HepG2 (cell line): ENCODE measurements around the gene BSG. TPM values are rescaled to one million over a fixed set of nuclear protein-coding genes. Genes with fewer than 3 reads are reported as not detected.
A peak's percentile ranks its signal among the peaks of the same experiment; 100 is the strongest.

Source experiments
- BRD4 ChIP-seq: sonication (generic); formaldehyde crosslinking; IDR thresholded peaks from 2 replicates; pipeline ENCODE4 v1.4.0; 2020; ENCODE audit warnings: missing genetic modification reagents
- CEBPB ChIP-seq: IDR thresholded peaks from 2 replicates; pipeline ENCODE4 v1.6.1; 2011; ENCODE audit warnings: low read depth, low read length, improper control_type of control experiment, borderline replicate concordance
- FOXK1 ChIP-seq: sonication (generic); formaldehyde crosslinking; IDR thresholded peaks from 2 replicates; pipeline ENCODE4 v1.4.0; 2020; ENCODE audit warnings: low read depth, missing genetic modification reagents, borderline replicate concordance
- GABPA ChIP-seq, 2 experiments: IDR thresholded peaks; 2 replicates each; pipeline ENCODE4 v1.6.1; 2011 to 2016; ENCODE audit warnings: low read depth in 2 of 2, low read length in 1 of 2, missing biosample characterization in 1 of 2, missing genetic modification characterization in 1 of 2
- GABPB1 ChIP-seq: IDR thresholded peaks from 2 replicates; pipeline ENCODE4 v1.6.1; 2016; ENCODE audit warnings: mild to moderate bottlenecking, missing genetic modification reagents, moderate library complexity, missing compliant biosample characterization
- HDAC1 ChIP-seq: sonication (generic); formaldehyde crosslinking; IDR thresholded peaks from 2 replicates; pipeline ENCODE4 v1.5.1; 2020; ENCODE audit warnings: mild to moderate bottlenecking, missing genetic modification reagents
- PHF20 ChIP-seq: sonication (generic); formaldehyde crosslinking; IDR thresholded peaks from 2 replicates; pipeline ENCODE4 v1.5.0; 2020; ENCODE audit warnings: mild to moderate bottlenecking, missing genetic modification reagents
- POLR2A ChIP-seq, 2 experiments: IDR thresholded peaks; 2 replicates each; pipeline ENCODE4 v1.6.1; 2011; ENCODE audit warnings: low read depth in 2 of 2, low read length in 2 of 2, mild to moderate bottlenecking in 1 of 2, moderate library complexity in 1 of 2; ENCODE audit not compliant: insufficient read depth in 1 of 2
- PTBP1 ChIP-seq: fragments of 200-400 bp; formaldehyde crosslinking; IDR thresholded peaks from 2 replicates; pipeline ENCODE4 v1.6.1; 2018; ENCODE audit warnings: low read length, low read depth; ENCODE audit not compliant: poor library complexity, severe bottlenecking
- RXRB ChIP-seq: IDR thresholded peaks from 2 replicates; pipeline ENCODE4 v1.6.1; 2016; ENCODE audit warnings: borderline replicate concordance, missing genetic modification reagents, missing compliant biosample characterization
- SMAD9 ChIP-seq: sonication (generic); formaldehyde crosslinking; IDR thresholded peaks from 2 replicates; pipeline ENCODE4 v1.5.1; 2020; ENCODE audit warnings: mild to moderate bottlenecking, missing genetic modification reagents
- SOX13 ChIP-seq, 3 experiments: fragments of 450-650 bp in 1 of 3; sonication (generic) in 1 of 3; formaldehyde crosslinking in 1 of 3; IDR thresholded peaks in 2 of 3; conservative IDR thresholded peaks in 1 of 3; 2 replicates each; pipeline versions ENCODE4 v1.5.0 to v1.6.1; 2016 to 2020; ENCODE audit warnings: antibody characterized with exemption in 1 of 3, mild to moderate bottlenecking in 1 of 3, missing compliant biosample characterization in 1 of 3, missing genetic modification reagents in 1 of 3, moderate library complexity in 1 of 3
- ZNF232 ChIP-seq: sonication (generic); formaldehyde crosslinking; IDR thresholded peaks from 2 replicates; pipeline ENCODE4 v1.4.0; 2020; ENCODE audit warnings: missing genetic modification reagents, borderline replicate concordance
- polyA plus RNA-seq, 8 experiments: library from polyadenylated mRNA; depleted of rRNA in 3 of 8; stranded (reverse) in 7 of 8; unstranded in 1 of 8; fragments of >200 nt; fragmentation: Illumina TruSeq in 4 of 8; extraction: Trizol in 4 of 8; gene quantifications; 2 replicates each; pipeline versions ENCODE4 v1.2.1 to v1.2.3, GENCODE V29; 2011 to 2016; ENCODE audit warnings: low read depth in 4 of 8, missing spikeins in 1 of 8, mixed read lengths in 1 of 8; ENCODE audit not compliant: insufficient read depth in 1 of 8
- total RNA-seq, 5 experiments: library from RNA; depleted of rRNA; stranded (reverse); fragments of >200 nt; fragmentation: Illumina TruSeq; extraction: Trizol; gene quantifications; 2 replicates each; pipeline ENCODE4 v1.2.3, GENCODE V29; 2016; ENCODE audit warnings: low read depth in 1 of 5
- TF ChIP-seq, protein P1 (sequence below): sonication (generic); formaldehyde crosslinking; IDR thresholded peaks from 2 replicates; pipeline ENCODE4 v1.5.0; 2020; ENCODE audit warnings: mild to moderate bottlenecking, missing genetic modification reagents
- TF ChIP-seq, protein P2 (sequence below): IDR thresholded peaks from 2 replicates; pipeline ENCODE4 v1.6.1; 2016; ENCODE audit warnings: missing genetic modification reagents, missing compliant biosample characterization
- TF ChIP-seq, protein P3 (sequence below): sonication (generic); IDR thresholded peaks from 2 replicates; pipeline ENCODE4 v1.6.1; 2016; ENCODE audit warnings: low read depth, borderline replicate concordance
- TF ChIP-seq, protein P4 (sequence below): sonication (generic); formaldehyde crosslinking; IDR thresholded peaks from 2 replicates; pipeline ENCODE4 v1.4.0; 2020; ENCODE audit warnings: mild to moderate bottlenecking, missing genetic modification reagents, borderline replicate concordance
- TF ChIP-seq, protein P5 (sequence below): IDR thresholded peaks from 2 replicates; pipeline ENCODE4 v1.6.1; 2016

BSG gene
- total and polyA plus RNA-seq, 2 of the 13 experiments (the other 11 are each of a cell fraction or from before 2014, with no cell fraction given): 309 to 754 TPM

DNA sequence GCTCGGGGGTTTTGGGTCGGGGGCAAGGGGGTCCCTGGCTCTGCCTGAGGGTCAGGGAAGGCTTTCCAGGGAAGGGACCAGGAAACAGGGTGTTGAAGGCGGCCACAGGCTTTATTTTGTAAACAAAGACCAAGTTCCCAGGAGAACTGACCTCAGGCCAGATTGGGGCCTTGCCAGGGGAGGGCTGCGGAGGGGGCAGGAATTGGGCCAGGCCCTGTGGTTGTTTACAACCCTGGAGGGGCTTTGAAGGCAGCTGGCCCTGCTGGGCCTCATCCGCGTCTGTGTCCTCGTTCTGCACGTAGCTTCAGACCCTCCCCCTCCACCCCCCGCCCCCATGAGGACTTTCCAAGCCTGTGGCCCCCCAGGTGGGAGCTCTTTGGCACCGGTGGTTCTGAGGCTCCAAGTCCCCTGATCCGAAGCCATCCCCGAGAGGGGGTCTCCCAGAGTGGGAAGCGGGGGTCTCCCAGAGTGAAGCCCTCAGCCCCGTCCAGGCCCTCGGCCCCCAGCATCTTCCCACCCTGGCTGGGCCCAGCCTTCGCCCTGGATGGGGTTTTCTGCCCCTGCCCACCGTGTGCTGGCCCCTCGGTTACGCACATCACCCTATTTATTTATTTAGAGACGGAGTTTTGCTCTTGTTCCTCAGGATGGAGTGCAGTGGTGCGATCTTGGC is 13.5 kb upstream of the BSG start (continued):
- TF ChIP-seq, protein P1, sequence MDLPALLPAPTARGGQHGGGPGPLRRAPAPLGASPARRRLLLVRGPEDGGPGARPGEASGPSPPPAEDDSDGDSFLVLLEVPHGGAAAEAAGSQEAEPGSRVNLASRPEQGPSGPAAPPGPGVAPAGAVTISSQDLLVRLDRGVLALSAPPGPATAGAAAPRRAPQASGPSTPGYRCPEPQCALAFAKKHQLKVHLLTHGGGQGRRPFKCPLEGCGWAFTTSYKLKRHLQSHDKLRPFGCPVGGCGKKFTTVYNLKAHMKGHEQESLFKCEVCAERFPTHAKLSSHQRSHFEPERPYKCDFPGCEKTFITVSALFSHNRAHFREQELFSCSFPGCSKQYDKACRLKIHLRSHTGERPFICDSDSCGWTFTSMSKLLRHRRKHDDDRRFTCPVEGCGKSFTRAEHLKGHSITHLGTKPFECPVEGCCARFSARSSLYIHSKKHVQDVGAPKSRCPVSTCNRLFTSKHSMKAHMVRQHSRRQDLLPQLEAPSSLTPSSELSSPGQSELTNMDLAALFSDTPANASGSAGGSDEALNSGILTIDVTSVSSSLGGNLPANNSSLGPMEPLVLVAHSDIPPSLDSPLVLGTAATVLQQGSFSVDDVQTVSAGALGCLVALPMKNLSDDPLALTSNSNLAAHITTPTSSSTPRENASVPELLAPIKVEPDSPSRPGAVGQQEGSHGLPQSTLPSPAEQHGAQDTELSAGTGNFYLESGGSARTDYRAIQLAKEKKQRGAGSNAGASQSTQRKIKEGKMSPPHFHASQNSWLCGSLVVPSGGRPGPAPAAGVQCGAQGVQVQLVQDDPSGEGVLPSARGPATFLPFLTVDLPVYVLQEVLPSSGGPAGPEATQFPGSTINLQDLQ (CRISPR knock-in tag): no peak
- TF ChIP-seq, protein P2, sequence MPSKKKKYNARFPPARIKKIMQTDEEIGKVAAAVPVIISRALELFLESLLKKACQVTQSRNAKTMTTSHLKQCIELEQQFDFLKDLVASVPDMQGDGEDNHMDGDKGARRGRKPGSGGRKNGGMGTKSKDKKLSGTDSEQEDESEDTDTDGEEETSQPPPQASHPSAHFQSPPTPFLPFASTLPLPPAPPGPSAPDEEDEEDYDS (CRISPR knock-in tag): peak; percentile 47; the same call in 1 of the 2 replicates
- TF ChIP-seq BRD4 (CRISPR knock-in tag): no peak
- no peak for TF ChIP-seq SOX13 (IDR thresholded peaks at IDR 0.05)
- TF ChIP-seq SOX13 (CRISPR knock-in tag; conservative IDR thresholded peaks at IDR 0.05 in 1 of 2, IDR thresholded peaks at IDR 0.05 in 1 of 2): peak in 1 of 2 experiments; percentile 46; a peak in 1 of 4 replicates
- peak; percentile 39; the same call in 1 of the 2 replicates for TF ChIP-seq ZNF232 (CRISPR knock-in tag)
- TF ChIP-seq, protein P3, sequence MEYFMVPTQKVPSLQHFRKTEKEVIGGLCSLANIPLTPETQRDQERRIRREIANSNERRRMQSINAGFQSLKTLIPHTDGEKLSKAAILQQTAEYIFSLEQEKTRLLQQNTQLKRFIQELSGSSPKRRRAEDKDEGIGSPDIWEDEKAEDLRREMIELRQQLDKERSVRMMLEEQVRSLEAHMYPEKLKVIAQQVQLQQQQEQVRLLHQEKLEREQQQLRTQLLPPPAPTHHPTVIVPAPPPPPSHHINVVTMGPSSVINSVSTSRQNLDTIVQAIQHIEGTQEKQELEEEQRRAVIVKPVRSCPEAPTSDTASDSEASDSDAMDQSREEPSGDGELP: peak; percentile 84; the same call in 1 of the 2 replicates
- TF ChIP-seq PHF20: 0 out of 2 replicates have a peak, but pooled peaks have one; percentile 20
- TF ChIP-seq CEBPB: no peak
- TF ChIP-seq, protein P4, sequence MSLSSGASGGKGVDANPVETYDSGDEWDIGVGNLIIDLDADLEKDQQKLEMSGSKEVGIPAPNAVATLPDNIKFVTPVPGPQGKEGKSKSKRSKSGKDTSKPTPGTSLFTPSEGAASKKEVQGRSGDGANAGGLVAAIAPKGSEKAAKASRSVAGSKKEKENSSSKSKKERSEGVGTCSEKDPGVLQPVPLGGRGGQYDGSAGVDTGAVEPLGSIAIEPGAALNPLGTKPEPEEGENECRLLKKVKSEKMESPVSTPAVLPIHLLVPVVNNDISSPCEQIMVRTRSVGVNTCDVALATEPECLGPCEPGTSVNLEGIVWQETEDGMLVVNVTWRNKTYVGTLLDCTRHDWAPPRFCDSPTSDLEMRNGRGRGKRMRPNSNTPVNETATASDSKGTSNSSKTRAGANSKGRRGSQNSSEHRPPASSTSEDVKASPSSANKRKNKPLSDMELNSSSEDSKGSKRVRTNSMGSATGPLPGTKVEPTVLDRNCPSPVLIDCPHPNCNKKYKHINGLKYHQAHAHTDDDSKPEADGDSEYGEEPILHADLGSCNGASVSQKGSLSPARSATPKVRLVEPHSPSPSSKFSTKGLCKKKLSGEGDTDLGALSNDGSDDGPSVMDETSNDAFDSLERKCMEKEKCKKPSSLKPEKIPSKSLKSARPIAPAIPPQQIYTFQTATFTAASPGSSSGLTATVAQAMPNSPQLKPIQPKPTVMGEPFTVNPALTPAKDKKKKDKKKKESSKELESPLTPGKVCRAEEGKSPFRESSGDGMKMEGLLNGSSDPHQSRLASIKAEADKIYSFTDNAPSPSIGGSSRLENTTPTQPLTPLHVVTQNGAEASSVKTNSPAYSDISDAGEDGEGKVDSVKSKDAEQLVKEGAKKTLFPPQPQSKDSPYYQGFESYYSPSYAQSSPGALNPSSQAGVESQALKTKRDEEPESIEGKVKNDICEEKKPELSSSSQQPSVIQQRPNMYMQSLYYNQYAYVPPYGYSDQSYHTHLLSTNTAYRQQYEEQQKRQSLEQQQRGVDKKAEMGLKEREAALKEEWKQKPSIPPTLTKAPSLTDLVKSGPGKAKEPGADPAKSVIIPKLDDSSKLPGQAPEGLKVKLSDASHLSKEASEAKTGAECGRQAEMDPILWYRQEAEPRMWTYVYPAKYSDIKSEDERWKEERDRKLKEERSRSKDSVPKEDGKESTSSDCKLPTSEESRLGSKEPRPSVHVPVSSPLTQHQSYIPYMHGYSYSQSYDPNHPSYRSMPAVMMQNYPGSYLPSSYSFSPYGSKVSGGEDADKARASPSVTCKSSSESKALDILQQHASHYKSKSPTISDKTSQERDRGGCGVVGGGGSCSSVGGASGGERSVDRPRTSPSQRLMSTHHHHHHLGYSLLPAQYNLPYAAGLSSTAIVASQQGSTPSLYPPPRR (CRISPR knock-in tag): peak; percentile 61; the same call in 1 of the 2 replicates
- peak in 1 of 2 experiments; percentile 52; a peak in 2 of 4 replicates for TF ChIP-seq POLR2A (IDR thresholded peaks at IDR 0.05; ENCODE audit: insufficient read depth in 1 of 2, low read depth in 2 of 2, low read length in 2 of 2)
- TF ChIP-seq, protein P5, sequence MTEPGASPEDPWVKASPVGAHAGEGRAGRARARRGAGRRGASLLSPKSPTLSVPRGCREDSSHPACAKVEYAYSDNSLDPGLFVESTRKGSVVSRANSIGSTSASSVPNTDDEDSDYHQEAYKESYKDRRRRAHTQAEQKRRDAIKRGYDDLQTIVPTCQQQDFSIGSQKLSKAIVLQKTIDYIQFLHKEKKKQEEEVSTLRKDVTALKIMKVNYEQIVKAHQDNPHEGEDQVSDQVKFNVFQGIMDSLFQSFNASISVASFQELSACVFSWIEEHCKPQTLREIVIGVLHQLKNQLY (CRISPR knock-in tag): no peak
- TF ChIP-seq HDAC1 (CRISPR knock-in tag): peak; percentile 58
- TF ChIP-seq RXRB (CRISPR knock-in tag): peak; percentile 91
- 0 out of 2 replicates have a peak, but pooled peaks have one; percentile 20 for TF ChIP-seq GABPB1 (CRISPR knock-in tag)
- no peak for TF ChIP-seq SMAD9 (CRISPR knock-in tag)
- TF ChIP-seq FOXK1: peak; percentile 80; the same call in 1 of the 2 replicates
- TF ChIP-seq GABPA (IDR thresholded peaks at IDR 0.05; ENCODE audit: low read depth, low read length): no peak
- TF ChIP-seq GABPA (CRISPR knock-in tag; IDR thresholded peaks at IDR 0.05; ENCODE audit: low read depth): peak; percentile 40; the same call in 1 of the 2 replicates
- TF ChIP-seq PTBP1: no peak
